HG03432 (cell line): Measurements from ENCODE around the gene TMEM200A.

Source experiments
- ATAC-seq: cut with Tn5 transposase; IDR thresholded peaks from one replicate; pipeline ENCODE4 v1.9.1; 2021; ENCODE audit warnings: mild to moderate bottlenecking, moderate library complexity; ENCODE audit not compliant: unreplicated experiment

Gene TMEM200A

DNA sequence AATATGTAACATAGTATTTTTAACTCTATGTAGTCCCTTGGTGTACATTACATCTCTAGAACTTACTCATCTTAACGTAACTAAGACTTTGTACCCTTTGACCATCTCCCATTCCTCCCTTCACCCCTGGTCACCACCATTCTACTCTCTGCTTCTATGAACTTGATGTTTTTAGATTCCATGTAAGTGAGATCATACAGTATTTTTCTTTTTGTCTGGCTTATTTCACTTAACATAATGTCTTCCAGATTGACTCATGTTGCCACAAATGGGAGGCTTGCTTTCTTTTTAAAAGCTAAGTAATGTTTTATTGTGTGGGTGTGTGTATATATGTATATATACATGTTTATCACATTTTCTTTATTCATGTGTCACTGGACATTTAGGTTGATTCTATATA is 55.8 kb downstream of the TMEM200A start:
- no peak for ATAC-seq

DNA sequence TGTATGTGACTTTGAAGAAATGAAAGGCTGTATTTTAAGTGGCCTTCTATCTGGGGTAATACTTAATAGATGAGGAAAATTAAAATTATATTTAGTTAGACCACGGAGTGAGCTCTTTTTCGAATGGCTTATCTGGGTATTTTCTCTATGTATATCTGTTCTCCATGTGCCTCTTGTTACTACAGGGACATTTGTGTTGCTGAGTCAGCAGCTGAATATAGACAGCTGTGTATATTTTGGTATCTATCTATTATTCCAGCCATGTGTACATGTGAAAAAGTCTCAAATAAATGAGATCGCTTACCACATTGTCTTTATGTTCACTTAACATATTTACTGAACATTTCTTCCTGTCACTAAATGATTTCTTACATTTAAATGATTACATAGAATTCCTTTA is 57.2 kb downstream of the TMEM200A start:
- no peak for ATAC-seq

DNA sequence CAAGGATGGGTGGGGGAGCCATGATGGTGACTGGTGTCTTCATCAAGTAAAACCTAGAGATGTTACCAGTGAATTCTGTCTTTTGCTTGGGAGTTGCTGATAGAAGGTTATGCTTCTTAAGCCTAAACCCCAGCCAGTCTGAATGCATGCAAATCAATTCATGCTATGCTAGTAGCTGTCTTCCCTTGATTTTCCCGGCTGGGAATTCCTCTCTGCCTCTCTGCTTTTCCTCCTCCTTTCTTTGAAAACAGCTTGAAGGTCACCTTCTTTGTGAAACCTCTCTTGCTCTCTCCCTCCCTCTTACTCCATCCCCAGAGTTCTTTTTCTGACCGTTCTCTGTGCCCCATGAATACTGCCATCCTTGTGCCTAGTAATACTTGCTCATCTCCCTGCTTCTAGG is 58.9 kb downstream of the TMEM200A start:
- ATAC-seq, result no peak

DNA sequence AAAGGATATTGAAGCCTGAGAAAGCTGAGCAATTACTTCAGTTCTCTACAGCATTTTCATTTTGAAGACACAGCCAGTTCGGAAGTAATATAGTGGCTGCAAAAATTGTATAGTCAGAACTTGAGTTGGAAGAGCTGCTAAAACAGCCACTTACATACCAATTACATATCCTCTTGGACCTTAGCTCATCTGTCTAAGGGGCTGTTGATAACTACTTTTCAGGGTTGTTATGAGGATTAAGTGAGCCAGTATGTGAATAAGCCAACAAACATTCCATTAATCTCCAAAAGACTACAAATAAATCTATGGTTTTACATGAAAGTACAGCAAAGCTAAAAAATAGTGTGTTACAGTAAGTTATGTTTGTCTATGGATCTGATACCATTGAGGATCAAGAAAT is 59.7 kb downstream of the TMEM200A start:
- no peak for ATAC-seq

DNA sequence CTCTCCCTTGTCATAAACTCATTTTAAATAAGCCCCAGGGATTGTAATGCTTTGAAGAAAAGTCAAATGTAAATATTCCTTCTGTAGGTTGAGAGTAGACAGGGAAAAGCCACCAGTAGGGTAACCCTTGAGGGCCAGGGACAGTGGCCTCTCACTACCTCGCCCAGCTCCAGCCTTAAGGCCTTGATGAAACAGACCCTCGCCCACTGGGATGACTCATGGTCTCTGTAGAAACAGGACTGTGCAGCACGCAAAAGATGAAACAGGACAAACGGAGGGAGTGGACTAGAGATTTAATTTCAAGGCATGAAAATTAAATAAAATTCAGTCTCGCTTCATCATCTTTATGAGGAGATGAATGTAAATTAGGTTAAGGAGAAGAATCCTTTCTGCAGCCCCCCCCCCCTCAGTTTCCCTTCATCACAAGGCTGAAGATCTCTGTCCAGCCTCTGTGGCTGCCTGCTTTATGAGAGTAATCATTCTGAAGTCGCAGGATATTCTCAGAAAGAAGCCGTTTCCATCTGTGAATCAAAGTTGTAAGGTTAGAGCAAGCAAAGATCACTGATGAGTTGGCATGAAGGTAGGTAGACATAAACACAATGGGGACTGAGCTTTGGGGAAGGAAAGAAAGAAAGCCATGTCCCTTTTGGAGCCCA is 60.4 kb downstream of the TMEM200A start:
- no peak for ATAC-seq

DNA sequence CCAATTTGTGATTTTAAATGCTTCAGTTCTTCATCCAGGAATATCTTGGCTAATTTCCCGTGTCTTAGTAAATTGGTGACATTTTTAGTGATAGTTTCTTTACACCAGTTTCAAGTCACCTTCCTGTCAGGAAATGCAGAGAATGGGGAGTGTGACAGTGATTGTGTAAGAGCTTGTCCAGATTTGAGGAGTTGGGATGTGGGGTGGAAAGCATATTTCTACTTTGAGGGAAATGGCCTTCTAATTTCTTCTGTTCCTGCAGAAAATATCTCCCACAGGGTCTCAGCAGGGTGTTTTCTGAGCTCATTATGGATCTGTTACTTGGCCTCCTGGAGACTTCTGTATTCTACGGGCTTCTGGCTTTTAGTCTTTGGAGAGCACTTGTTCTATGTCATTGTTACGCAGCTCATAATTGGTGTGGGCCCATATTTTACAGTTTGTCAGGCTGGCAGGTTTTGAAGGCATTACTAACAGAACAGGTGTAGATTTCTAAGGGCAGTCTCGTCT is 65.6 kb downstream of the TMEM200A start:
- no peak for ATAC-seq

DNA sequence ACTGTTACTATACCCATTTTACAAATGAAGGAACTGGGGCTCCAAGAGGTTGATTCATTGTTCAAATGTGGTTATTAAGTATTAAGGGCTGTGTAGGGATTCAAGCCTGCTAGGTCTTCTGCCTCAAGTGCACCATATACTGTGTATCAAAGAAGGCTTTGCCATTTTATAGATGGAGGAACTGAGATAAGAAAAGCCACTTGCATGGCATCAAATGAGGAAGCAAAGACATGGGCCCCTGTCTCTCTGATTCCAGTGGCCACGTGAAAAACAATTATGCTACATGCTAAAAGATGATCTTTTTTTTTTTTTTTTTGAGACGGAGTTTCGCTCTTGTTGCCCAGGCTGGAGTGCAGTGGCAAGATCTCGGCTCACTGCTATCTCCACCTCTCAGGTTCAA is 67.0 kb downstream of the TMEM200A start:
- ATAC-seq, result no peak

DNA sequence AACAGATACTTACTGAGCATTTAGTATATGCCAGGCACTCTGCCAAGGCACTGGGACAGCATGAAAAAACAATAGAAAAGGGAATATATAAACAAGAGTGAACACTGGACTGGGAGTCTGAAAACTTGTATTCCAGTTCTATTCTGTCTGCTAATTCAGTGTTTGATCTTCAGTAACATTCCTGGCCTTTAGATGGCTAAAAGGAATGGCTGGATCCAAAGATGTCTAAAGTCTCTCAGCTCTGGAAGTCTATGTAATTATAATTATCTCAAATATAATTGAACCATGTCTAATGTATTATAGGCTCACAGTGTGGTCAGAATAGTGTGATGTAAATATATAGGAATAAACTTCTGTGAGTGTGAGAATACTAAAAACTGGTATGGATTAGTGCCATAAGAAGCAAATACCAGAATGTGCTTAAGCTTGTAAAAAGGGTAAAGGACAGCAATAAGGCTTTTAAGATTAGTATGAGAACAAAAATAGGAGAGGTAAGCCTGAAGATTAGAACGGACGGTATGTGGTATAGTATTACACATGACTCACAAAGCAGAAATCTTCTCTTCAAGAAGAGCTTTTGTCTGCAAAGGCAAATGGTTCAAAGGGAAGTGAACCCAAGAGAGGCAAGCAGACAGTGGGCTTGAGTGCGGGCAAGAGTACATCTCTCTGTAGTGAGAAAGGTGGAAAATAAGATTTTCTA is 68.5 kb downstream of the TMEM200A start:
- no peak for ATAC-seq

DNA sequence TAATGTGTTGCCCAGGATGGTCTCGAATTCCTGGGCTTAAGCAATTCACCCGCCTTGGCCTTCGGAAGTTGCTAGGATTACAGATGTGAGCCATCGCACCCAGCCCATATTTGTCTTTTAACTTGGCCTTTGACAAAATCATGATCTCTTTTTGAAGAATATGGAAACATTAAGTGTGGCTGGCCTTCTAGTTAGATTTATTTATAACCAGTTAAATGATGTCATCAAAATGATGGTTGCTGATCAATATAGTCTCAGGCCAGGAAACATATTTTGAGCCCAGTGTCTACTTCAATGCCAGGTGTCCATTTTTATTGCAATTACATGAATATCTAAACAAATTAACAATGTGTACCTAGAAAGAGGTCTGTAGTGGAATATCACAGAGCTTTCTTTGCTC is 69.4 kb downstream of the TMEM200A start:
- no peak for ATAC-seq

DNA sequence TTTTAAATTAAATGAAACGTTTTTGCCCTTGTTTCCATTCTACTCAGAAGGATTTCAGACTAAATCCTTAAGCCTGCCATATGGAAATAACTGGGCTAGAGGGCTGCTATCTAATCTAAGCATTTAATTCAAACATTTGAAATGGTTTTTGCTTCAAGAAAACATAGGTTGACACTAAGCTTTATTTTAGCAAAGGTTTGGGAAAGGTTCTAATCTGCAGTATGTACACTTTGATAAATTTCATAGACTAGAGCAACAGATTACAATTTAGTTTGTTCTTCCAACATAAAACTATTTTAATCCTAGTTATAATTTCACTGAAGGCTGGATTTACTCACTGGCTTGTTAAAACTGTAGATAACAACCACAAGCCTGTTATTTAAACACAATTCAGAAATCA is 72.1 kb downstream of the TMEM200A start:
- ATAC-seq, result no peak

DNA sequence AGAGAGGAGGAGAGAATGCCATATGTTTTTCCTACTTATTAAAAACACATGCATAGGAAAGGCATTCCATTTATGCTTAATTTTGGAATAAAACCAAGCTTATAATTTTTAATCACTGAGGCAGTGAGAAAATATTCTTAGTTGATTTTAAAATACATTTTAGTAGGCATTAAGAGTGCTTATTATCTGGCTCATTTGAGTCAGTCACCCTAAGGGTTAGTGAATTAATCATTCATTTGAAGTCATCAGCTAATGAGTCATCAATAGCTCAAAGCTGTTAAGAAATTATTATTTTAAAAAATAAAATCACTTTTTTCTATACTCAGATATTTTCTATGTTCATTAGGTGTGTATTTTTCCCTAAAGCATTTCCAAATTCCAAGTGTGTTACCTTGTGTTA is 81.6 kb downstream of the TMEM200A start:
- no peak for ATAC-seq

DNA sequence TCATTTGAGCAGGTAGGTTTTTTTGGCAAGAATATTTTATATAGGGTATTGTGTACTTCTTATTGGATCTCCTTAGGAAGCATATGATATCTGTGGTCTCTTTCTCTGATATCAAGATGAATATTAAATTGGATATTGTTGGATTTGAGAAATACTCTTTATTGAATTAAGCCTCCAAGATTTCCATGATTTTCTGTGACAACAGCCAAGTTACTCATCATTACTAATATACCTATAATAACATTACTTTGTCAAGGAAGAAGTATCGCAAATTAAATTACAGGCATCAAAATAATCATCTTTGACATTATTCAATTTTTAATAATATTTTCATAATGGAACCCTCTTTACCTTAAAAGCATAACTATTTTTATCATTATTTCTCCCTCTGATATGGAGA is 86.5 kb downstream of the TMEM200A start:
- no peak for ATAC-seq

DNA sequence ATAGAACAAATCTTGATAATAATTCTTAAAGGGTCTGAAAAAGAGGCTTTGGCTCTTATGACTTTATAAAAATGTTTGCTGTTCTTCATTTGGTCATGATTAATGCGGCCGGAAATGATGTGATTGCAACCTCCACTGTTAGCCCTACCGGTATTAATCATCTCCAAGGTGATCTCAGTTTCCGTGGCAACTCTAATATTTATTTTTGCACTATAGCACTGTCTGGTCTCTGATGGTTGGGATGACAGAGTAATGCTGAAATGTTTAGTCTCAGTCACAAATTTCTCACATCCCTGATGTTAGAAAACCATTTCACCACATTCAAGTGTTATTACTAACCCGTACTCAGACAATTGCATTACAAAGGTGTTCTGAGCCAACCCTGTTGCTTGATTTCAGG is 87.4 kb downstream of the TMEM200A start:
- ATAC-seq, result no peak

DNA sequence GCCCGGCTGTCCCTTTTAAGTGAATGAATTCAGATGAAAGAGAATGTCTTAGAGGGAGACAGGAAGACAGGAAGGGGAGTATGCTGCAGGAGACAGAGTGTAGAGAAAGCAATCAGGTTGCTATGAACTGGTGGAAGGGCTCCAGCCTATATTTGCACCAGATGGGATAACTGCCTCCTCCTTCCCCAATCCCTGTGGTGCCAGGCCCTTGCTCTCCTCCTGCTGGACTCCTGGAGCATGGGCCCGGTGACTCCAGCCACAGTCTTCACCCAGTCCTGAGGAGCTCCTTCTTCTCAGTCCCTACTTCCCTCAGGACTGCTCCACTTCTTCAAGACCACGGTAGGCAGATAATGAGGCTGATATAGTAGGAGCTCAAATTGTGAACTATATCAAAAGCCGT is 91.8 kb downstream of the TMEM200A start:
- ATAC-seq, result no peak

DNA sequence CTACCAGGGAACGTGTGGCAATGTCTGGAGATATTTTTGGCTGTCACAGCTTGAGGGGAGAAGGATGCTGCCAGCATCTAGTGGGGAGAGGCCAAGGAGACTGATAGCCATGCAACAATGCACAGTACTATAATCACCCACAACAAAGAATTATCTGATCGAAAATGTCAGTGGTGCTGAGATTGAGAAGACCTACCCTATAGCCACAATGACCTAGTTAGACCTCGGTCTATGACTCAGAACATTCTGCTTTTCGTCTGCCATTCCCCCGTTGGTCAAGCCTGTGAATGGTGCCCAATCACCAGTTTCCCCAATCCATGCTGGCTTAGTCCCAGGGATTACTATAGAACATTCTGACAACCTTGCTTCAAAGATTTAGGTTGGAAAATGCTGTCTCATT is 93.5 kb downstream of the TMEM200A start:
- no peak for ATAC-seq

DNA sequence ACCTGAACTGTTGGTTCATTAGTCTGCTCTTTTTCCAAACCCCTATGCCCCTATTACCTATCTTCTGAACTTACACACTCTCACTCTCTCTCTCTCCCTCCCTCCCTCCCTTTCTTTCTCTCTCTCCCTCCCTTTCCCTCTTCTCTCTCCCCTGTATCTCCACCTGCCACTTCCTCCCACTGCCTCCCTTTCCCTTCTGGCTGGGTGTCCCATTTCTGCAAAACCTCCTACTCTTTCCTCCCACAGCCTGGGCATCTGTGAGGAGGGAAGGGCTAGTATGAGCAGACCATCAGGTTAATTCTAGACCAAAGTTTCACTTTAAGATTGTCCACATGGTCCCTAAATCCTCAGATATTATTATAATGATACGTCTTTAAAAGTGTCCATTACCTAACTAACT is 95.1 kb downstream of the TMEM200A start:
- ATAC-seq, result no peak

DNA sequence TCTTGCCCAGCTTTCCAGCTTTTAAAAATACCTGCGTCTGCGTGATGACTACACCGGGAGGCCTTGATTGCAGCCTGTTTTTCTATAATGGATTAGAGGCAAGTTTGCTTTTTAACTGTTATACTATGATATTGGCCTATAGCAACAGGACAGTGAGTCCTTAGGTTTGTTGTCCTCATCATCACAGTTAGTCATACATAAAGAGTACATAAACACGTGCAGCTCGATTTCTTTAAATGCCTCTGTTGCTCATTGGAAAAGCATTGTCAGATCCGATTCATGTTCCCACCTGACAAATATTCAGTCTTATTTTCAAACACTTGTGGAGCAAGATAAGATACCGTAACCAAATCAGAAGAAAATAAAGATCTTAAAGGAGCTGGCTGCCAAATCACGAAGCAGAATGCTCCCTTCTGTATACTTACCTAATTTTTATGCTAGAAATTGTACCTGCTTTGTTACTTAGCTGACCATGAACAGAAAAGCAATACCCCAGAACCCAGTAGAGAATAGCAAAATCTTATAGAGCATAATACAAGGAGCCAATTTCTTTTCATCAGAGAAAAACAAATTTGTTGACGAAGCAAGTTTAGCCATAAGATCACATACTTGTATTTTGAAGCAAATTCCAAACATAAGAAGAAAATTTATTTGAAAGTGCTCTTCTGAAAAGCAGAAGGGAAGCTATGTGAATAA is 100.4 kb downstream of the TMEM200A start:
- no peak for ATAC-seq

DNA sequence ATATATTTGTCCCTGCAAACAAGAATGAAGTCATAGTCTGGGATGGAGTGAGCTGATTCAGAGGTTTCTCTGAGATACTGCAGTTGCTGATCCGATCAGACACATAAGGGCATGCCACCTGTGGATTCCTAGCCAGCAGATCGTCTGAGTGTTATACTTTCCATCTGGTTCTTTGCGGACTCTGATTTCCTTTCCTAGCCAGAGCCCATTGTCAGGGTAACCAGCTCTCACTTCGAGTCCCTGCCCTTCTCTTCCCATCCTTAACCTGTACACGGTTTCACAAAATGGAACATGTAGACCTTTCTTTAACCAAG is 100.9 kb downstream of the TMEM200A start:
- no peak for ATAC-seq

DNA sequence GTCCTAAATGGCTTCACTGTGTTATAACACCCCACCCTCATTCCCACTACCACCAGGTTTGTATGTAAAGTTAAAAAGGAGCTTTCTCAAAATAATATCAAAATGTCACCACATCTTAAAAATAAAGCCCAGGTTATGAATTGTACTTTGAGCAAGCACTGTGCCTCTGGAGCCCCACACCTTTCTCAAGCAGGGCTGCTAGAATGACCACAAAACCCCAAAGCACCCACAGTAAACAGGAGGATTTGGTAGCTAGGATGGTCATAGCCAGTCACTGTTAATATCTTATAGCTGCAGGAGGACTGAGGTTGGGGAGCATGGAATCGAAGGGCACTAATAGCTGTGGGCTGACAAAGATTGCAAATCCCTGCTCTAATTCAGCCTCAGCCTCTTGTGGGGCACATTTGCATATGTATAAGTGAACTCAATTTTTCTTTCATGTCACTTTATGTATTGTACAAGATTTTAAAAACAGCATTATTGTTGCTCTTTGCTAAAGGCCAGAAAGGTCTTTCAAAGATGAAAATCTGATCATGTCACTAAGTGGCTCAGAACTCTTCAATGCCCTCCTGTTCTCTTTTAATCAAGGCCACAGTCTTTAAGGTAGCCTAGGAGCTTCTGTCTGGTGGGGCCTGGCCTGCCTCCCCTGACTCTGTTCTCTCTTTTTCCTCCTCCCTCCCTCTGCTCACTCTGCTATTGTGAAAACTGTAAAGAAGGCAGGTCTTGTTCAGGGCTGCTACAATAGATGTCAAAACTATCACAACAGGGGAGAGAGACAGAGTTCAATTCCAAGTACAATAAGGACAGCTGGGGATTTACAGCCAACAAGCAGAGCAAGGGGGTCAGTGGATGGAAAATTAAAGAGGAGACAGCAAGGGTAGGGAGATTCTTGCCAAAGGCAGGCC is 101.6 kb downstream of the TMEM200A start:
- ATAC-seq, result no peak

DNA sequence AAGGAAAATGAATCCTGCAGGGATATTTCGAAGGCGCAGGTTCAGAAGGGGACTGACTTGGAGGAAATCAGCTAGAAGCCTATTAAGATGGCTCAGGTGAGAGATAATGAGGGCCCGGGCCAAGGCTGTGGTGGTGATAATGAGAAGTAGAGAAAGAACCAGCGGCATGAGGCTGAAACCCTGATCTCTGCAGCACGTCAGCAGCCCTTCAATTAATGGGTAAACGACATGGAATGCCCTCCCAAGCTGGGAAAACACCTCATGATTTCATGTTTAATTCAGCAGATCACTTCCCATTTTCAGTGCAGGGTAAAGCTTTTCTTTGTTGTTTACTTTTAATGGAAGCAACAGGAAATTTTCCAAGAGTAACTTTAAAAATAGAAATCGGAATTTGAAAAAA is 104.9 kb downstream of the TMEM200A start:
- ATAC-seq, result no peak

DNA sequence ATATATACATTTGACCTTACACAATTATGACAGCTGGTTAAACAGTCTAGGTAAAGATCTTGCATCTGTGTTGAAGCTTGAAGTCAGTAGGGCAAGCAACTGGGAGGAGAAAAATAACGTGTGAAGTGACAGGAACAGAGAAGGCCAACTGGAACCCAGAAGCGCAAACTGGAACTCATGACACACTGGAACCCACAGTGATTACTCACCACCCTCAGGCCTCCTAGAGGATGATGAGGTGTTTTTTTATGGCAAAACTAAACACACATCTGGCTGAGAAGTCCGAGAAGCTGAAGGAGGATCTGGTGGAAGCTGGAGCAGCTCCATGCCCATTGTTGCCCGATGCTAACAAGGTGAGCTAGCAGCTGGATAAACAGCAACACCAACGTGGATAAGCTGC is 108.1 kb downstream of the TMEM200A start:
- ATAC-seq, result no peak
